Gastroesophageal sphincter (tissue), 3 donors: ENCODE data around the gene TBL2.

Experiments
- CTCF ChIP-seq, 4 experiments: fragments of 200-600 bp in 2 of 4; fragments of 450-650 bp in 2 of 4; sonication (generic) in 1 of 4; IDR thresholded peaks; one replicate each; pipeline ENCODE4 v1.5.1; 2017 to 2019; ENCODE audit warnings: antibody characterized with exemption in 4 of 4, mild to moderate bottlenecking in 2 of 4, moderate library complexity in 2 of 4
- EP300 ChIP-seq: sonication (generic); formaldehyde crosslinking; IDR thresholded peaks from one replicate; pipeline ENCODE4 v1.6.1; 2017; ENCODE audit warnings: antibody characterized with exemption, mild to moderate bottlenecking
- POLR2A ChIP-seq, 2 donors: fragments of 450-650 bp; IDR thresholded peaks; one replicate each; pipeline ENCODE4 v1.6.1; 2017; ENCODE audit warnings: antibody characterized with exemption in 2 of 2, mild to moderate bottlenecking in 2 of 2, moderate library complexity in 1 of 2
- POLR2AphosphoS5 ChIP-seq: sonication (generic); formaldehyde crosslinking; IDR thresholded peaks from one replicate; pipeline ENCODE4 v1.6.1; 2017; ENCODE audit warnings: antibody characterized with exemption

DNA sequence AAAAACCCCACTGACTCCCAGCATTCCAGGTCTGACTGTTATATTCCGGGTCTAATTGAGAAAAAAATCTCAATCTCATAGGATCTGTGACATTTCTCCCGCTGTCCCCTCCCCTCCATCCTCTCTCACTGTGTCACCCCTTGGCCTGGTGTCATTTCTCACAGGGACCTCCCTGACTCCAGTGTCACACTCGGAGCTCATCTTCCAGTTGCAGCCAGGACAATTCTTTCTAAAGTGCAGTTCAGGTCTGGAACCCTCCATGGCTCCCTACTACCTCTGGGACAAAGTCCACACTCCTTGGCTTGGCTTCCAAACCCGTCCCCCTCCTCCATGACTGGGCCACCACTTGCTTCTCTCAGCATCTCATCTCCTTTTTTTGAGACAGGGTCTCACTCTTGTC is 31.7 kb upstream of the TBL2 start:
- no peak for TF ChIP-seq CTCF (IDR thresholded peaks at IDR 0.05)
- TF ChIP-seq POLR2A (IDR thresholded peaks at IDR 0.05): no peak
- no peak for TF ChIP-seq POLR2AphosphoS5
- TF ChIP-seq EP300: no peak
